ENCODE data around the gene CYP2A6.

GRCh38 chr19:40813182-40813581 is 37.1 kb downstream of the CYP2A6 start:
- TF ChIP-seq CTCF (IDR thresholded peaks at IDR 0.05) (no peak), ZFX (IDR thresholded peaks at IDR 0.05; ENCODE audit: borderline replicate concordance) (no peak)
